Gastrocnemius medialis (tissue), 4 donors: Measurements from ENCODE around the gene GABPB2.

Experiments used
- CTCF ChIP-seq, 5 experiments: fragments of 450-650 bp in 3 of 5; fragments of 200-600 bp in 2 of 5; sonication (generic) in 2 of 5; IDR thresholded peaks in 4 of 5; conservative IDR thresholded peaks in 1 of 5; 1 replicate in 4 of 5; 2 replicates in 1 of 5; pipeline ENCODE4 v1.5.1; 2016 to 2019; ENCODE audit warnings: antibody characterized with exemption in 5 of 5, mild to moderate bottlenecking in 3 of 5, moderate library complexity in 3 of 5
- POLR2A ChIP-seq, 2 donors: fragments of 450-650 bp; IDR thresholded peaks; one replicate each; pipeline ENCODE4 v1.6.1; 2017; ENCODE audit warnings: antibody characterized with exemption in 2 of 2, mild to moderate bottlenecking in 2 of 2, moderate library complexity in 2 of 2

GRCh38 chr1:151132335-151133017 is 61.9 kb downstream of the GABPB2 start:
- no peak for TF ChIP-seq POLR2A (IDR thresholded peaks at IDR 0.05)
- no peak for TF ChIP-seq CTCF (IDR thresholded peaks at IDR 0.05 in 4 of 5, conservative IDR thresholded peaks at IDR 0.05 in 1 of 5)
